ENCODE data around the gene GALNT18. TPM values are rescaled to one million over a fixed set of nuclear protein-coding genes. Genes with fewer than 3 reads are reported as not detected.

Gene GALNT18
- total and polyA plus RNA-seq, 2 donors (not counting 3 experiments of a cell fraction or from before 2014, with no cell fraction given): 0.17 to 0.18 TPM

GRCh38 chr11:11380340-11380739, 241.5 kb downstream of the GALNT18 start:
- H3K4me3 ChIP-seq (replicated peaks in 1 of 3; ENCODE audit: insufficient read depth in 1 of 3, low read depth in 1 of 3, low read length in 3 of 3): no peak overlapping the region
- H4K20me1 ChIP-seq (replicated peaks; ENCODE audit: control insufficient read depth, extremely low read depth, insufficient read depth, low read length): no peaks in the 10 kb centered on the region
- H3K36me3 ChIP-seq (ENCODE audit: control insufficient read depth in 2 of 2, extremely low read depth in 1 of 2, insufficient read depth in 2 of 2, low read length in 2 of 2): no peaks in the 10 kb centered on the region
- no peaks in the 10 kb centered on the region for H3K9me1 ChIP-seq (replicated peaks; ENCODE audit: control insufficient read depth, extremely low read depth, insufficient read depth, low read length)
- CTCF ChIA-PET: interaction anchor here (1.1 kb wide), 1 partner anchor 9 kb away, joined by 3 read pairs; no protein-coding TSS in a partner anchor
- H3K9ac ChIP-seq (replicated peaks; ENCODE audit: extremely low read depth, insufficient read depth, low read length): no peak overlapping the region
- no peak overlapping the region for H3K27ac ChIP-seq (ENCODE audit: insufficient read depth, low read depth, low read length)
- TF ChIP-seq POLR2AphosphoS5 (IDR thresholded peaks at IDR 0.05; ENCODE audit: insufficient read depth, low read depth, low read length) (no peak), POLR2A (IDR thresholded peaks at IDR 0.05; ENCODE audit: low read depth, low read length) (no peak), MAX (IDR thresholded peaks at IDR 0.05; ENCODE audit: insufficient read depth, insufficient read length) (no peak), CTCF (IDR thresholded peaks at IDR 0.05; ENCODE audit: extremely low read depth in 1 of 2, insufficient read depth in 1 of 2, low read depth in 1 of 2, low read length in 2 of 2) (no peak), FOS (IDR thresholded peaks at IDR 0.05; ENCODE audit: borderline replicate concordance, insufficient read depth, low read length) (no peak), EZH2 (IDR thresholded peaks at IDR 0.05; ENCODE audit: borderline replicate concordance, low read depth, low read length, severe bottlenecking) (no peak), GATA2 (IDR thresholded peaks at IDR 0.05; ENCODE audit: insufficient read depth, insufficient read length, low read depth, low read length) (no peak), MYC (IDR thresholded peaks at IDR 0.05; ENCODE audit: low read depth, low read length) (no peak), JUN (IDR thresholded peaks at IDR 0.05; ENCODE audit: borderline replicate concordance, insufficient read depth, insufficient read length, low read depth) (no peak)
- dilution Hi-C loops (cut with MboI; ENCODE audit: extremely low pct_ligation_motif_present, low sequenced_read_pairs): no loop called here
- H3K27me3 ChIP-seq (ENCODE audit: control insufficient read depth in 2 of 2, insufficient read depth in 2 of 2, low read length in 2 of 2): no peaks in the 10 kb centered on the region
- FAIRE-seq (no peak), DNase-seq (ENCODE audit: low read depth, low spot score) (no peak)
- no peak overlapping the region for H3K4me2 ChIP-seq (ENCODE audit: insufficient read depth, low read length)
- H3K4me1 ChIP-seq (ENCODE audit: control insufficient read depth, extremely low read depth, insufficient read depth, low read length): no peaks in the 10 kb centered on the region
- H3K9me3 ChIP-seq (replicated peaks; ENCODE audit: control insufficient read depth, insufficient read depth, low read length): no peaks in the 10 kb centered on the region
- POLR2A ChIA-PET: no interaction called here
- no TSS peak for BruUV-seq (replicated peaks)
- no peaks in the 10 kb centered on the region for H3K79me2 ChIP-seq (ENCODE audit: control insufficient read depth, insufficient read depth, low read length)
- H2AFZ ChIP-seq (ENCODE audit: low read depth, low read length): no peak overlapping the region
- intact Hi-C loops (cut with micrococcal nuclease): no loop called here

Data from endothelial cell of umbilical vein (primary cell).